Globus pallidus (tissue), 1 donor: ENCODE measurements around the gene CABS1.
A peak's percentile ranks its signal among the peaks of the same experiment; 100 is the strongest.

Experiments
- DNase-seq: peaks from one replicate; pipeline ENCODE4 v3.0.0-alpha.2; 2015; ENCODE audit warnings: low spot score

CABS1 gene

GRCh38 chr4:70334681-70335080 lies at the start of gene CABS1:
Gene CABS1, plus strand, starts transcription at chr4:70334981. Its CDS starts 59 bp downstream, at chr4:70335040.
- no peak for DNase-seq

GRCh38 chr4:70288651-70289050 lies 46.1 kb upstream of the CABS1 start:
- no peak for DNase-seq

DNA sequence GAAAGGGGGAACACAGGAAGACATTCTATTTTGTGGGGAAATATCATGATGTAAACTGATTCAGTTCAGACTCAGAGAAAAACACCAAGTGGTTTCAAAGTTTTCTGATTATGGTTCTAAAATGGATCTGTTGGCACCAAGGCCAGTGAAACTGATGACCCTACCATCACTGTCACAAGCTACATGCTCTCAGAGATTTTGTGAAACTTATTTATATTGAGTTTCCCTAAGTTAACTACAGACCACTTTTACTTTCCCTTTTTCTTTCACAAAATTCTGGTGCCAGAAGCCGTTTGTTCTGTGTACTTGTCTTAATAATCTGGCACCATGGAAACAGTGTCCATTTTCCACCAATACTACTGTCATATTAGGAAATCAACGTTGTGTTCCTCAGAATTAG lies 43.4 kb upstream of the CABS1 start:
- no peak for DNase-seq

DNA sequence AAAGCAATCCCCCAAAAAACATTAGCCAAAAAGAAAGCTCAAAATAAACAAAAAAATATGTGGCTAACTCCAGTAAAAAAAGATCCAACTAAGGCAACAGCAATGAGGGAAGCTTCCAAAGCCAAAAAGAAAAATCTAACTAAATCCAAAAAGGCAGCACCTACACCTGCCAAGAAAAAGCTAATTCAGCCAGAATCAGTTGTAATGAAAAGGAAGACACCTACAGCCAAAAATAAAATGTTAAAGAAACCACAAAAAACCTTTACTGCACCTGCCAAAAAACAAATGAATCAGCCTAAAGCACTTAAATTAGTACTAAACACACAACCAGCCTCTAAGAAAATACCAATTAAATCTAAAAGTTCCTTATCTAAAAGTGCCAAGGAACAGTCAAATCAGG lies 37.2 kb upstream of the CABS1 start:
- no peak for DNase-seq

DNA sequence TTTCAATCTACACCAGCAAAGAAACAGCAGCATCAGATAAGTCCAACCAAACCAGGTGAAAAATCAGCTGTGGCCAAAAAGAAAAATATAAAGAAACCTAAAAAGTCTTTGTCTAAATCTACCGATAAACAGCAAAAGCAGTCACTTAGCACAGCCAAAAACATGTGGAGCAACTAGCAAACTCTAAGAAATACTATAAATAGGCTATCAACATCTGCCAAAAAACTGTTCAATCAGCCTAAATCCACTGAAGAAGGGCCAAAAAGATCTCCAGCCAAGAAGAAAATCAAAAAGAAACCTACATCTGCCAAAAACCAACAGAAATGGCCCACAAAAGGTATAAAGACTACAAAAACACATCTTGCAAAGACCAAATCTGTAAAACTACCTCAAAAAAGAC lies 36.7 kb upstream of the CABS1 start:
- DNase-seq = peak; percentile 9

- DNase-seq = no peak
Observed at GRCh38 chr4:70299643-70300042, 35.1 kb upstream of the CABS1 start.

DNA sequence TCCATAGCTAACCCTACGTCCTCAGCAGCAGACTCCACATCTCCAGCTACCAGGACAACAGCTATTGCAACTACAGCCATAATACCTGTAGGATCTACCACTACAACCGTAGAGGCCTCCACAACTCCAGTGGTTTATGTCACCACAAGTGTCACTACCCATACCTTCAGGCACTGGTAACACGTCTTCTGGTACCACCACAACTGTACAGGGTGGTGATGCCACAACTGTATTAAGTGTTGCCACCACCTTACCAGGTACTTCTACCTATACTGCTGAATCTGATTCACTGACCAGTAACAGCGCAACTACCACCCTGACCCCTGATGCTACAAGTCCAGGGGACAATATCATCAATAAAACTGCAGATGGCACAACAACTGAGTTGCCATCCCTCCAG lies 34.6 kb upstream of the CABS1 start:
- DNase-seq = no peak

DNA sequence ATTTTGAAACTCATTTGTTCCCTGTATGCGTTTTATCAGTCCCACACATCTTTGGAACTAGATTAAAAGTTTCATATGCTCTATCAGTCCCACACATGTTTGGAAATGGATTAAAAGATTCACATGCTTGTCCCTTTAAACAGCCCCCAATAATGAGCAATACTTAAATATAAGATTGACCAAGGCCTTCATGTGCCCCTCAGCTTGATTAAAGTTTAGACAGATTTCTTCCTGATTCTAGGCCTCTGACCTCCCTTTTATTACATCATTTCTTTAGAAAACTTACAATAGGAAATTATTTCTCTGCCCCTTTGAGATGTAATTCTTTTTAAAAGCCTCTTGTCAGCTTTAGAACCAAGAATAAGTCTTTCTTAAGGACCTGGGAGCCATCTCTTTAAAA lies 31.7 kb upstream of the CABS1 start:
- no peak for DNase-seq

DNA sequence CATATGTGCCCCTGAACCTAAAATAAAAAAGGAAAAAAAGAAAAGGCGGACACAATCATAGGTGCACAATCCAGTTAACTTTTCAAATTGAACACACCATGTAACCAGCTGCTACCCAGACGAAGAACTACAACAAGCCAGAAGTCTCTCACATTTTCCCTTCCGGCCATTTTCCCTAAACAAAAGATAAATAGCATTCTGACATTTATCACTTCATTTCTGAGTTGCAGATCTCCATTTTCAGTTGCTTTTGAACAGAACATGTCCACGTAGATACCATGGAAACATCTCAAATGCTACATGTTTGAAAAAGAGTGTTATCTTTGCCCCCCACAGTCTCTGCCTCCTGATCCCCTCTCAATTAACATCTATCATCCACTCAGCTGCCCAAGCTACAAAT lies 29.2 kb upstream of the CABS1 start:
- DNase-seq = no peak

DNA sequence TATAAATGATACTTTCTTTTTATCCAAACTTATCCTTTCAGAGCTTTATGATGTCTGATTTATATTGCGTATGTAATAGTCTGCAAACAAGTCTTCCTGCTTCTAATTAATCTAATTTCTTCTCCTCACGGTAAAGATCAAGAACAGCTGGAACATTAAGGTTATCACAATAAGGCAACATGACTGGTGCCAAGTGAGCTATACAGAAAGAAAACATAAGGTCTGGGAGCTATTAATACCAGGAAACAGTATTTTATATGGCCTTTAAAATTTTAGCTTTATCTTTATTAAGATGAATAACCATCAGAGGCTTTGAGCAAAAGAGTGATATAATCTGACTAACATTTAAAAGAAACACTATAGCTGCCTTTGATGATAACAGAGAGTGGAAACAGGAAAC lies 28.7 kb upstream of the CABS1 start:
- no peak for DNase-seq

GRCh38 chr4:70313736-70314135 lies 21.0 kb upstream of the CABS1 start:
- no peak for DNase-seq

DNA sequence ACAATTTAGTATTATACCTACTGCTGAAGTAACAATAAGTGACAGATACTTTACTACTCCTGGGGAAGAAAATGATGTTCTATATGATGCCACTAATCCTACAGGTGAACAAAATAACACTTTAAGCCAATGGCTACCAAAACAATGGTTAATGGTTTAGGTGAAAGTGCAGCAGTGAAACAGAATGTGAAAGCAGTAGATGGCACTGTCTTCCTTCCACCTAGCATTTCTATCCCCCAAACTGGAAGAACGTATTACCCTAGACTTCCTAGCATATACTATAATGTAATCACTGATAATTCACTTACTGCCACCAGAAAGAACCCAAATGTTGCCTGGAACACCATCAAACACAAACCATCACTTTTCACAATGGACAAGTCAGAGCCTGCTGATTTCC lies 18.9 kb upstream of the CABS1 start:
- DNase-seq = no peak

GRCh38 chr4:70326052-70326451 lies 8.7 kb upstream of the CABS1 start:
- no peak for DNase-seq

- DNase-seq = no peak
Observed at GRCh38 chr4:70336043-70336442, 1.3 kb downstream of the CABS1 start.

- no peak for DNase-seq
Observed at GRCh38 chr4:70337886-70338420, 3.2 kb downstream of the CABS1 start.

DNA sequence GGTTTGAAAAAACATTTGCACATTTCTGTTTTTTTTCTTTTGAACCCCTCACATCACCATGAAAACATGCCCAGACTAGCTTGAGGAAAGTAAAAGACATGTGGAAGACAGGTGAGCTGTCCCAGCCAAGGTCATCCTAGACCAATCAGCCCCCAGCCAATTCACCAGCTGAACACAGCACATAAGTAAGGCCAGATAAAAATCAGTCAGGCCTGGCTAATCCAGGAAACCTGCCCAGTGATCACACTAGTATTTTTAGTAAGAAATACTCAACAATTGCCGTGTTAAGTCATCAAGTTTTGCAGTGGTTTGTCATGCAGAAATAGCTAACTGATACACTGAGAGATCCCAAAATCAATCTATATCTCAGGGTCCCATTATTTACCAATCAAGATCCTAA lies 21.4 kb downstream of the CABS1 start:
- no peak for DNase-seq

GRCh38 chr4:70359115-70359661 lies 24.4 kb downstream of the CABS1 start:
- no peak for DNase-seq

DNA sequence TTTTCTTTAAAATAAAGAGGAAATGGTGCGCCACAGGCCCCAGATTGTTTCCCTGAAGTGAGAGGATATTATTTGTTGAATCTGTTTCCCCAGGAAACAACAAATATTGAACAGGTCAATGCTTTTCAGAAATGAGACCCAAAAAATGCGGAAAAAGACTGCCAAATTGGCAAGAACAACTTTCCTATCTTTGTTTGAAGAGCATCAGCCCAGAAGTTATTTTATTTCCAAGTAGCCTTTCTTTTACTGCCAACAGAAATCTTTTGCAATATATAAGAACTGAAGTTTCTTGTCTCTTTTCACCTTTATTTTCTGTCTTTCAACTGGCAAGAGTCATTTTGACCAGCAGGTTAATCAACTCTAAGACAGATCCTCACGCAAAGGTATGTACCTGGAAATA lies 25.7 kb downstream of the CABS1 start, which contains the start of gene SMR3A:
Gene SMR3A (plus strand): TSS at position 301 of the 400 bp plus-strand sequence. CDS start 1,356 bp downstream, outside the sequence.
- DNase-seq = no peak

DNA sequence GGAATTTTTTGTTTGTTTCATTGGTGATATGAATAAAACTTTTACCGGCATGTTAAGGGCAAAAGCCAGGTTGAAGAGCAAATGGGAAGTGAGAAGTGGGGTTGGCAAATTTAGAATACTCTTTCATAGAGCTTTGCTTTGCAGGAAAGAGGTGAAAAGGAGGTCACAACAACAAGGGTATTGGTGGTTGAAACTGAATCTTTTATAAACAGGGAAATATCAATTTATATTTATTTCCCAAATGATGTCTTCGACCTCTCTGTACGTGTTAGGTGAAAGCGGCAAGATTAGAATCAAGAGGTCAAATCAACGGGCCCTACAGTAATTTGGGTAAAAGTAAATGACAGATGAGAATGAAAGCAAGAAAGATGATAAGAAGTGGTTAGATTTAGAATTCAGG lies 29.2 kb downstream of the CABS1 start:
- DNase-seq = no peak

DNA sequence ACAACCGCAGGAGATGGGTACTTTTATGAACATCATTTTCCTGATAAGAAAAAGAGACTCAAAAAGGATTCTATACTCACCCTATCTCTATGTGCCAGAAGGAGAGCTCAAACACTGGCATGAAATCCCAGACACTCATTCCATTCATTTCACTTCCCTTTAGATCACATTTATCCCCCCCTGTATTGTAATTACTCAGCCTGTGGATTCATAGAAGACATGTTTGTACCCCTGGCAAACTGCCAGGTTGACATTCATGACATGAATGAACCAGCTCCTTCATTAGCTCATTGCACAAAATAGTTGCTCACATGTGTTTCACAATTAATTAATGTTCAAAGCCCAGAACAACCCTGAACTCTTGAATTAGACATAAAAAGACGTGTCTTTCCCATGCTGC lies 30.7 kb downstream of the CABS1 start:
- DNase-seq = no peak

DNA sequence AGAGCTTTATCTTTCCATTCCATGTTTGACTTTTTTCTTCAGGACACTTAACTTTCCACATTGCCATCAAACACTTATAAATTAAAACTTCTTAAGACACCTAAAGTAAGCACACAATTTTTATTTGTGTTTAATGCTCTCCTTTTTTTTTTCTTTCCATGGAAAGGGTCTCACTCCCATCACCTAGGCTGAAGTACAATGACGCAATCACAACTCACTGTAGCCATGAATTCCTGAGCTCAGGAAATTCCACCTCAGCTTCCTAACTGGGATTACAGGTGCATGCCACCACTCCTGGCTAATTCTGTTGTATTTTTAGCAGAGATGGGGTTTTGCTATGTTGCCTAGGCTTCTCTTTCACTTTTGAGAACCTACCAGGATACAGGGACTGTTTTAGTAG lies 33.0 kb downstream of the CABS1 start:
- DNase-seq = no peak

DNA sequence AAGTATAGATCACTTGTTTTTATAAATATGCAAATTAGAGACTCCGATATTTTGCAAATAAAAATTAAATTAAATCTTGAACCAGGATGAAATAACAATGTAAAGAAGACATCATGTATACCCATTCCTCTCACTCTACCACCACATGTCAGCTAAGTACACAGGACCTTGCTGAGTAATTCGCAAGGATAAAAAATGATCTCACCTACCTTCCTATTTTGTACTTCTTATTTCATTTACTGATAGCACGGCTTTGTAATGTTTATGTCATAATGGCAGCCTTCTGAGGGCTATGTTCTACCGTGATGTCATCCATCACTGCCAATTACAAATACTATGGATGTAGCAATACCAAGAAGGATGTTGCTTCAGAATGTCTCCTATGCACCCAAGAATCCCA lies 37.2 kb downstream of the CABS1 start:
- DNase-seq = no peak

DNA sequence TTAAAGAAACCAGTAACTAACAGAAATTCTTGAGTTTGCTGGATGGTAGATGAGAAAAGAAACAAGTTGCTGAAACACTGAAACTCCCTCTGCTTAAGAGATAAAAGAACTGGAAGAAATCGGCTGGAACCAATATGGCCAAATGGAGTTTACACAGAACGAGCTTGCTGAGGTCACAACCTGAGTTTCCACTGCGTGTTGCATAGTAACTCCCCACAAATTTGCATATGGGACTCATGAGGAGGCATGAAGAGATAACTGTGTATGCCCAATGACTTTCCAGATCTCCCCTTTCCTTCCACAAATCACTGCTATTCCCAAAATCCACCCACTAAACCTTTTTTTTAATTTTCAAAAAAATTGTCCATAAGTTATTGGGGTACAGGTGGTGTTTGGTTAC lies 38.0 kb downstream of the CABS1 start:
- DNase-seq = no peak

DNA sequence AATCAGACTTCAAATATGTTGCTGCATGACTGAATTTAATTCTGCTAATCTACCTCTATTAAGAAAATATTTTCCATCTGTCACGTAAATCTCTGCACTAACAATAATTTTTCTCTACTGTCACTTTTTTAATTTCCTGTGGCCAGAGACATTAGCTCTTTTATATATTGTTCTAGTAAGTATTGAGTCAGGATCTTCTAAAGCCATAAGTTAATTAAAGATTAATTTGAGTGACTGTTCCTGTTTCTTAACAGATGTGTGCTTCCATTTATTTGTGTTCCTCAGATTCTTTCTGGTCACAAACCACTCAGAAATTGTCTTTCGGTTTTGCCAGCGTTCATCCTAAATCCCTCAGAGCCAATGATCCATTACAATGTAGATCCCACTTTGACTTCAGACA lies 45.8 kb downstream of the CABS1 start:
- no peak for DNase-seq
